Stimulated activated CD4-positive, alpha-beta T cell treated with anti-CD3 and anti-CD28 coated beads, Interleukin-15, amount 100 ng/mL, for 48 hours (primary cell): ENCODE data around the gene RACGAP1.
A peak's percentile ranks its signal among the peaks of the same experiment; 100 is the strongest.

ENCODE experiments used
- DNase-seq, 2 donors: peaks; one replicate each; pipeline ENCODE4 v3.0.0-alpha.2; 2020; ENCODE audit warnings: low read depth in 2 of 2

RACGAP1 gene, protein sequence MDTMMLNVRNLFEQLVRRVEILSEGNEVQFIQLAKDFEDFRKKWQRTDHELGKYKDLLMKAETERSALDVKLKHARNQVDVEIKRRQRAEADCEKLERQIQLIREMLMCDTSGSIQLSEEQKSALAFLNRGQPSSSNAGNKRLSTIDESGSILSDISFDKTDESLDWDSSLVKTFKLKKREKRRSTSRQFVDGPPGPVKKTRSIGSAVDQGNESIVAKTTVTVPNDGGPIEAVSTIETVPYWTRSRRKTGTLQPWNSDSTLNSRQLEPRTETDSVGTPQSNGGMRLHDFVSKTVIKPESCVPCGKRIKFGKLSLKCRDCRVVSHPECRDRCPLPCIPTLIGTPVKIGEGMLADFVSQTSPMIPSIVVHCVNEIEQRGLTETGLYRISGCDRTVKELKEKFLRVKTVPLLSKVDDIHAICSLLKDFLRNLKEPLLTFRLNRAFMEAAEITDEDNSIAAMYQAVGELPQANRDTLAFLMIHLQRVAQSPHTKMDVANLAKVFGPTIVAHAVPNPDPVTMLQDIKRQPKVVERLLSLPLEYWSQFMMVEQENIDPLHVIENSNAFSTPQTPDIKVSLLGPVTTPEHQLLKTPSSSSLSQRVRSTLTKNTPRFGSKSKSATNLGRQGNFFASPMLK

DNA sequence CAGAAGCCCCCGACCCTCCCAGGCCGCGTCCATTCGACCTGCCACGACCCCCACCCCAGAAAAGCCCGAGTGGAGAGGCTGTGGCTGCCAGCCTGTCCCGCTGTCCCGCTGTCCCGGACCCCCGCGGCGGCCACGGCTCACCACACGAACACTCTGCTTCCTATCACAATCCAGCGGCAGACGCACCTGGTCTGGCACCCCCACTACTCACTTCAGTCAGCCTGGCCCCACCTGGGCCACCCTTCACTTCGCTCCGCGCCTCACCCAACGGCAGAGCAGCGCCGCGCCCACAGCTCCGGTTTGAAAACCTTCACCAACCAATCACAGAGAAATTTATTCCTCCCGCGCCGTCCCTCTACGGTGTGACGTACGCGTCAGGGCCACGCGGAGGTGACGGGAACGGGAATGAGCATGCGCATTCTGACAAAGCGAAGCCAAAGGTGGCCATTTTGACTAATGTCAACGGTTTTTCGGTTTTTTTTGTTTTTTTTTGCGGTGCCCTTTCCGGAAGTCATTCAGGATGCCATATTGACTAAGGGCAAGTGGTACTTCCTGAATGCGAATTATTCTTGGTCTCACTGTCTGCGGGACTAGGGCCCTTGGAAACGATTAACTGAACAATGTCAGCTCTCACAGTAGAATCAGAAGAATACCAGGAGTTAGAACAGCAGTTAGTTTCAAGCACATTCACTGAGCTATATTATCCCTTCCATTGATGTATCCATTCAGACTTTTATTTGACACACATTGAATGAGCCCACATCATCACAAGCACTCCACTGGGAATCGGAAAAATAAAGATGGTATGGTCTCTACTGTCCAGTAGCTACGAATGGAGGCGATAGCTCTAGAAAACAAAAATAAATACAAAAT is at the start of gene RACGAP1:
RACGAP1 (minus strand) TSS at position 308 of the 873 bp plus-strand sequence. CDS start 8,779 bp downstream, outside the sequence.
- peak; percentile 93 to 96 for DNase-seq

DNA sequence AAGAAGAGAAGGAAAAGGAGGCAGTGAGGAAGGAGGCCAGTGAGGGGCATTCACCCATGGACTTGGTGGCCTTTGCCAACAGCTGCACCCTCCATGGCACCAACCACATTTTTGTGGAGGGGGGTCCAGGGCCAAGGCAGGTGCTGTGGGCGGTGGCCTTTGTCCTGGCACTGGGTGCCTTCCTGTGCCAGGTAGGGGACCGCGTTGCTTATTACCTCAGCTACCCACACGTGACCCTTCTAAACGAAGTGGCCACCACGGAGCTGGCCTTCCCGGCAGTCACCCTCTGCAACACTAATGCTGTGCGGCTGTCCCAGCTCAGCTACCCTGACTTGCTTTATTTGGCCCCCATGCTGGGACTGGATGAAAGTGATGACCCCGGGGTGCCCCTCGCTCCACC is 48.4 kb upstream of the RACGAP1 start:
- DNase-seq = no peak

DNA sequence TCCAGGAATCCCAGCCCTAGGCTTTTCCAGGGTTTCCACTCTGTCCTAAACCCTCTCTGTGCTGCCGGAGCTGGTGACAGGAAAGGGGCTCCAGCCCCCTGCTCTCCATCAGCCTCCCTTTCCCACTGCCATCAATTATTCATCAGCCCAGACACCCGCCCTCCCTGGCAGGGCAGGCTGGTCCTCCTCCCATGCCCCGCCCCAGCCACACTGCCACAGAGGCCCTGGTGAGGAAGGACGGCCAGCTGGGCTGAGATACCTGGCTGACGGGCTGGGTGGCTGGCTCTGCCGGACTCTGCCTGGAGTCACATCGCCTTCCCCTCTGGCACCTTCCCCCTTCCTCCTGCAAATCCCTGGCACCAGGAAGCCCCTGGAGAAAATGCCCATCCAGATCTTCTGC is 47.9 kb upstream of the RACGAP1 start:
- no peak for DNase-seq

DNA sequence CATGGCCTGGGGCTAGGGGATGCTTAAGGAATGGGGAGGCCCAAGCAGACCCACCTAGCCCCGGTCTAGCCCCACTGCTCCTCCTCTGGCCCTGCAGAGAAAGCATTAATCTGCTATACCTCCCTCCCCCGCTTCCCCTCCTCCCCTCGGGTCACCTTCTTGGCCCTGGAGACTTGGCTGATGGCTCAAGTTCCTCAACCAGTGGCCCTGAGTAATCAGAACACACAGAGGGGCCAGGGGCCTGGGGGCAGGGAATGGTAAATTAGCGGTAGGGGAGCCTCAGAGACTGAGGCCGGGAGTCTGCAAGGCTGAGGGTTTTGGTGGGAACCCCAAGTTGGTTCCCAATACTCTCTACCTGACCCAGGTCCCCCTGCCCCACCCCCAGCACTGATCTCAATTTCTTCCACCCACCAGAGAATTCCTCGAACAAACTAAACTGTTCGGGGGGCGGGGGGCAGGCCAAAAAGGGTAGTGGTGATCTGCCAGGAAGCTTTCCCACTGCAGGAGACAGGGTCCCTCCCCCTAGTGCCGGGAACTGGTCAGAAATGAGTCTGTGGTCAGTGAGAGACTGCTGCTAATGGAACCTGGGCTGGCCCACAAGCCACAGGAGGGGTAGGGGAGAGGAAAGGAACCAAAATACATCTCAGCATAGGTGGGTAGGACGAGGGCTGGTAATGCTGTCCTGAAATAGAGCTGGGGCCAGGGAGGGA is 47.1 kb upstream of the RACGAP1 start:
- no peak for DNase-seq

DNA sequence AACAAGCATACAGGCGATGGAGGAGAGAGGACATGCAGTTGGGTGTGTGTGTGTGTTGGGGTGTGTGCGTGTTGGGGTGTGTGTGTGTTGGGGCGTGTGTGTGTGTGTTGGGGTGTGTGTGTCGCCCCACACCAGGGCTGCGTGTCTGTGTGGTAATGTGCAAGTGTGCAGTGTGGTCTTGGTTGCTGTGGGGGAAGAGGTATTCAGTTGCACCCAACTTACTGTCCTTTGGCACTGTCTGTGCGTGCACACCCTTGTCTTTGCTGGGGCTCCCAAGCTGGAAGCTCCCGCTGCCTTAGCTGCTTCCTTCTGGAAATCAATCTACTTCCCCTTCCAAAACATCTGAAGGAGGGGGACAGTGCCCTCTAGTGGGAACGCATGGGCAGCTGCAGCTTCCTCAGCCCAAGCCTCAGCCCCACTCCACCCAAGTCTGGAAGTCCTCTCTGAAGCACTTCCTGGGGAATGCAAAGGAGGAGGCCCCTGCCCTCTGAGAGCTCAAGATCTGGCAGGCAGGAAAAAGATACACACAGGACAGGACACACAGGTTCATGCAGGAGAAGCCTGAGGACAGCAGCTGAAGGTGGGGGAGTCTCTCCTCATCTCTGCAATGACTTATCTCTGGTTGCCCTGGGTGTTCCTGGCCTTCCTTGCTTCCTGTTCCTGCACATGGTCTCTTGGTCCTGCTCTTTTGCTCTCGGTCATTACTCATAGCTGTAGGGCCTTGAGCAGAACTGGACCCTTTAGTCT is 45.2 kb upstream of the RACGAP1 start:
- DNase-seq = peak; percentile 36 to 57

DNA sequence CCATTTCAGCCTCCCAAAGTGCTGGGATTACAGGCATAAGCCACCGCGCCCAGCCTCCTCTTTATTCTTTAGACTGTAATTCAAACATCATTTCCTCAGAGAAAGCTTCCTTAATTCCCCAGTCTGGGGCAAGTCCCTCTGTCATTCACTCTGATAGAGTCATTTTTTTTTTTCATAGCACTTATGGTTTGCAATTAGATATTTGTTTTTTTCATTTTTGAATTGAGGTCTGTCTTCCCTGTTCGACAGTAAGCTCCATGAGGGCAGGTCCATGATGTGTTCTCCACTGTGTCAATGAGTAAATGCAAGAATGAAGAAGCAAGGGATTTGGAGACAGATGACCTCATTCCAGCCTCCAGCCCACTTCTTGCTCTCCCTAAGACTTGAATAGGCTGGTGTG is 44.2 kb upstream of the RACGAP1 start:
- no peak for DNase-seq

DNA sequence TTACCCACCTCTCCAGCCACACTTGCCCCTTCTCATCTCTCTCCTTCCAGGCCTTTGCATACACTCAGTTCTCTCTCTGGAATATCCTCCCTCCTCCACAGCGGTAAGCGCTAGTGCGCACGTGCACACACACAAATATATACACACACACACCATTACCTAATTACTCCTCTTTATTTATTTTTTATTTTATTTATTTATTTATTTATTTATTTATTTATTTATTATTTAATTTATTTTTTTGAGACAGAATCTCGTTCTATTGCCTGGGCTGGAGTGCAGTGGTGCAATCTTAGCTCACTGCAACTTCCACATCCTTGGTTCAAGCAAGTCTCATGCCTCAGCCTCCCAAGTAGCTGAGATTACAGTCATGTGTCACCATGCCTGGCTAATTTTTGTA is 43.8 kb upstream of the RACGAP1 start:
- DNase-seq = no peak

DNA sequence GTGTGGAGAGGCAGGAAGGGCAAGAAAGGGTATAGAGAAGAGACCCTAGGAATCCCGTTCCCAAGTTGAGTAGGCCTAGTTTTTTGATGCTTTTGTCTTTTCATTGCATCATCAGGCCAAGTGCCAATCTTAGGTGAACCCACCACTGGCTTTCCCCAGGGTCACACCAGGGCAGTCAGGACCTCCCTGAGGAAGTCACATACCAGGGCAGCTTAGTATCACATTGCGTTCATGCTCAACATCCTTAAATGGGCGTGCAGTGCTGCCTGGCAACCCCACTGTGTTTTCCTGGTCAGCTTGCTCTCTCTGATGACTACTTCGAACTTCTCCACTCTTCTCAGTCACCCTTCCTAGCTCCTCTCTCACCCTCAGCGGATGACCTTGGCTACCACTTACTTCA is 41.1 kb upstream of the RACGAP1 start:
- no peak for DNase-seq

DNA sequence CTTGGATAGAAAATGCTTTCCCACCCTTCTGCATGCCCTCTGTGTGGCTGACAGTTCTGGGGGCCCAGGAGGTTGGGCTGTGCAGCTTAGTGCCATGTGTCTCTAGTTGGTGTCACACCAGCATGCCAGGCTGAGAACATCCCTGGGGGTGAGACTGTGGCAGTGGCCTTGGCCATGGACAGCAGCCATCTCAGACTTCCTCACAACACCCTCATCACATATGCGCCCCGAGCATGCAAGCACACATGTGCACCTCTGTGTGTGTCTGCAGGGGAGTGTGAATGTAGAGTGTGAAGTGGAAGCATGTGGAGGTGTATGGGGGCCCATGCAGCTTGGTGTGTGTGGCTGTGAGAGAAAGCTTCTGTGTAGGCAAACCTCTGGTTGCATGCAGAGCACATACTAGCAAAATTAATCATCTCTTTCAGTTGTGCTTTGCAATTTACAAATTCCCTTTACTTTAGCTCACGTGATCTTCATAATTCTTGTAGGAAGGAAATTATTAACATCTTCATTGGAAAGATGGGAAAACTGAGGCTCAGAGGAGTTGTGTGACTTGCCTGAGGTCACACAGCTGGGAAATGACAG is 40.5 kb upstream of the RACGAP1 start:
- no peak for DNase-seq

DNA sequence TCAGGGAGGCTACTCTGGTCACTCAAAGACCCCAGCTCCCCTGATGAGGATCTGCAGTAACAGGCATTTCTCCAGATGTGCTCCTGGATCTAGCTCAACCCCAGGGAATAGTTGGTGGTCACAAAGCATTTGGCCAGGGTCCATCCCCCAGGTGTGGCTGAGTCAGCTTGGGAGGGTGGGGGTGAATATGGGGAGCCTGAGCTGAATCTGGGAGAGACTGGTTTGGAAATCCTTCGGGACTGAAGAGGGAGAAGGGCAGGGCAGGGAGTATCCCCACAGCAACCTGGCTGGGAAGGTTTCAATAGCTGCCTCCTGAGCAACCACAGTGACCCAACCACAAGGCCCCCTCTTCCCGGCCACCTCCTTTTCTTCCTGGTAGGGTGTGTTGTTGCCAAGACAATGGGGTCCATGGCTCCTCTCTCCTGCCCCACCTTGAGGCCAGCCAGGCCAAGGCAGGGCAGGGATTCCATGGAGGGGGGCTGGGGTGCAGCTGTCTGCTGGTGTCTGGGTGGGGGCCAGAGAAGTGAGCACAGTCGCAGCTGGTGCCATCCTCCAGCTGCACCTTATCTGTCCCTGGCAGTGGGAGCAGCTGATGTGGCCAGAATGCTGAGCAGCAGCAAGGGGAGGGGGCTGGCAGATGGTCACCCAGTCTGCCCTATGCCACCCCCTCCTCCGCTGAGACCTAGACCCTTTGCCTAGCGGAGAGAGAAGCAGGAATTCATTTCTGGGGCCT is 37.6 kb upstream of the RACGAP1 start:
- no peak for DNase-seq

DNA sequence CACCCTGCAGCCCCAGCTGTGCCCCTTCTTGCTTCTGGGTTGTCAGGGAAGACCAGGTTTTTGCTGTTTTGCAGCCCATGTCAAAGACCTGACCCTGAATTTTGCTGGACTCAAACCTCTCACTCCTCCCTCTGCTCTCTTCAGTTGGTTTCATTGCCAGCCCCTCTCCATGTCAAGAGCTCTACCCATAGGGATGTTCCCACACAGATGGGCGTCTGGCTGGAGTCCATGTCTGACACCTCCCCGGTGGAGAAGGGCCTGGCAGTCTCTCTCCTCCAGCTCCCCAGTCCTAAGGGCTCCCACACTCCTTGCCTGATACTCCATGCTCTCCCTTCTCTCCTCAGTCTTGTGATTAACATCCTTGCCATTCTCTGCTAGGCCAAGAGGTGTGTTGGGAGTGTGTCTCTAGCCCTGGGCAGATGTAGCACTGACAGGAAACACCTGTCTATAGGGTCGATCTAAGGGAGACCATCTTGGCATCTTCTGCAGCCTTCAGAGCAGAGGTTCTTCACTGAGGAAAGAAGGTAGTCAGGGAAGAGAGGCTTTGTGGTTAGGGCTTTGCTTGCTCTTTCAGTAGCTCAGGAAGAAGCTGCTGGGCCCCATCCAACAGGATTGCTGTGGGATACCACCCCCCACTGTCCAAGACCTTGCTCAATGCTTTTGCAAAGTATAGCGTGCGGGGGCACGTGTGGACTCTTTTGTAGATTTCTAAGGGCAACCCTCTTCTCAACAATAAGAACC is 36.8 kb upstream of the RACGAP1 start:
- no peak for DNase-seq

DNA sequence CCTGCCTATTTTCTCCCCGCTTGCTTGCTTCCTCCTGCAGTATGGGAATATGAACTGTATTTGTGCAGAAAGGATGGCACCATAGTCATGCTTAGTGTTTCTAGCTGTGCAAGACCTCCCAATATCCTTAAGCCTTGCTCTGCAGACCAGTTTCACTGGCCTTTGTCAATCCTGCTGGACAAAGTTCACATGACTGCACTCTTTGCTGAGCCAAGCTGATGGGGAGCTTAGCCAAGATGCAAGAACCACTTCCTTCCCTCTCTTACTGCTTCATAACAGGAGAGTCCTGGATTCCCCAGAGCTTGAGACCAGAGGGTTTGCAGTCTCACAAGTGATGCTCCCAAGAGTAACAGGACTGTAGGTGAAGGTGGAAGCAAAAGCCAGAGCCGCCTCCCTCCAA is 35.9 kb upstream of the RACGAP1 start:
- DNase-seq = no peak

DNA sequence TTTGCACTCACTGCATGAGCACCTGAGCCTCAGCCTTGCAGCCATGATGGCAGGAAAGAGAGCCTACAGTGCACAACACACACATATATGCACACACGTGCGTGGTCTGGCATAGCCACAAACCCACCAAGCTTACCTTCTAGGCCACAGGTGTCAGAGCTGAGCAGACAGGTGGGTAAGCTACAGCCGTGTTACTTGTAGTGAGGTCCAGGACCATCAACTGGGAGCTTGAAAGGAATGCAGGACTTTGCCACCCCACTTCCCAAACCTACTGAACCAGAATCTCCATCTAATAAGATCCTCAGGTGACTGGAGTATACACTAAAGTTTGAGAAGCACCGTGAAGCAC is 34.8 kb upstream of the RACGAP1 start:
- DNase-seq = no peak

DNA sequence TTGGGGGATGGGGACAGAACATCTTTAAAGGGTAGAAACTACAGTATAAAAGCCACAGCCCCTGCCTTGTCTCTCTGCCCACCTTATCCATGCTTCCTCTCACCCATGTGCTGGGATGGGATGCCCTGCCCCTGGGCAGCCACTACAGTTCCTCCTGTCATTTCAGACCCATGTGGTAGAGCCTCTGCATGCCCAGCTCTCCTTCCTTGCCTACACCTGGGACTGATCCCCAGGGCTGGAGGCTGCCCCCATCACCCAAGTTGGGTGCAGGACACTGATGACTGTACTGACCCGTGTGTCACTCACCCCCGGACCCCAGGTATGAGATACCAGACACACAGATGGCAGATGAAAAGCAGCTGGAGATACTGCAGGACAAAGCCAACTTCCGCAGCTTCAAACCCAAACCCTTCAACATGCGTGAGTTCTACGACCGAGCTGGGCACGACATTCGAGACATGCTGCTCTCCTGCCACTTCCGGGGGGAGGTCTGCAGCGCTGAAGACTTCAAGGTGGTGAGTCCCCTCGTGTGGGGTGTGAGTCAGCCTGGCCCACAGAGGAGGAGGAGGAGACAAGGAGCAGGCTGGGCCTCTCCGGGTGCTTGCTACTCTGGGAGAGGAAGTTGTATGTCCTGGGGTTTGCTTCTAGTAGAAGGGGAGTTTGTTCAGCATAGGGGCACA is 34.3 kb upstream of the RACGAP1 start:
- peak; percentile 49 to 57 for DNase-seq

DNA sequence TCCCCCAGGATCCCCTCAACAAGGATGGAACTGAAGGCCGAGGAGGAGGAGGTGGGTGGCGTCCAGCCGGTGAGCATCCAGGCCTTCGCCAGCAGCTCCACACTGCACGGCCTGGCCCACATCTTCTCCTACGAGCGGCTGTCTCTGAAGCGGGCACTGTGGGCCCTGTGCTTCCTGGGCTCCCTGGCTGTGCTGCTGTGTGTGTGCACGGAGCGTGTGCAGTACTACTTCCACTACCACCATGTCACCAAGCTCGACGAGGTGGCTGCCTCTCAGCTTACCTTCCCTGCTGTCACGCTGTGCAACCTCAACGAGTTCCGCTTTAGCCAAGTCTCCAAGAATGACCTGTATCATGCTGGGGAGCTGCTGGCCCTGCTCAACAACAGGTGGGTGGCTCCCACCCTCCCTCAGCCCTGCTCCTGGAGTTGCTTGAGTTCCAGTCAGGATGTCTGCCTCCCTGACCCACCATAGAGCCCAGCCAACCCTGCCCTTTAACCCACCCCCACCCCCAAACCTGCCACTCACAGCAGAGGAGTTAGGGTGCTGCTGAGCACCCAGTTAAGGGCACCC is 33.5 kb upstream of the RACGAP1 start:
- no peak for DNase-seq

DNA sequence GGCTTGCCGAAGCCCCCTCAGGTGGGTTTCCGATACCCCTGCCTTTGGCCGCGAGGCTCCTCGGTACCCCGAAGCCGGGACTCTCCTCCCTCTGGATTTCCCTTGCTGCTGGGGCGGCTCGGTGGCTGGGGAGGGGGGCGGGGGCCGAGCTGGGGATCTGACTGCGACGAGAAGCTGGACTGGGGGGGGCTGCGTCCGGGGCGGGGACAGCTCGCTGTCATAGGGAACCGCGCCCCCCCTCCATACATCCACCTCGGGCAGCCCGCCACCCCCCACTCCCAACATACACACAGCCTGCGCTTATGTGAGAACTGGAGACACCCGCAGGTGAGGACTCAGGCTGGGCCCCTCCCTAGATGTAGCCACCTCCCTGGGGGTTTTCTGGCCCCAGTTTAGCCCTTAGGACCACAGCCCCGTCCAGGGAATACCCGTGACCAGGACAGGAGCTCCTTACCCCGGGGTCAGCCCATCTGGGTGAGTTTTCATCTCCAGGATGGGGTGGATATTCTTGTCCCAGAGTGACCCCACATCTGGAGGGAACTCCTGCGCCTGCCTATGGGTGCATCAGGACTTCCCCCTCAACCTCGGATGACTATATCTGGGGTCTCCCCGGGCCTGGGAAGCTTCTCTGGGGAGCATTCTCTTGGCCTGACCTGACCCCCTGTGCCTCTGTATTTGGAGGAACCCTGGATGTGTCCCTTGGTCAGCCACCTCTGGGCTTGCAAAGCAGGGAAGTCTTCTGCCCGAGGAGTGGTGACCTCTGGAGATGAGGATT is 32.8 kb upstream of the RACGAP1 start:
- DNase-seq = no peak

DNA sequence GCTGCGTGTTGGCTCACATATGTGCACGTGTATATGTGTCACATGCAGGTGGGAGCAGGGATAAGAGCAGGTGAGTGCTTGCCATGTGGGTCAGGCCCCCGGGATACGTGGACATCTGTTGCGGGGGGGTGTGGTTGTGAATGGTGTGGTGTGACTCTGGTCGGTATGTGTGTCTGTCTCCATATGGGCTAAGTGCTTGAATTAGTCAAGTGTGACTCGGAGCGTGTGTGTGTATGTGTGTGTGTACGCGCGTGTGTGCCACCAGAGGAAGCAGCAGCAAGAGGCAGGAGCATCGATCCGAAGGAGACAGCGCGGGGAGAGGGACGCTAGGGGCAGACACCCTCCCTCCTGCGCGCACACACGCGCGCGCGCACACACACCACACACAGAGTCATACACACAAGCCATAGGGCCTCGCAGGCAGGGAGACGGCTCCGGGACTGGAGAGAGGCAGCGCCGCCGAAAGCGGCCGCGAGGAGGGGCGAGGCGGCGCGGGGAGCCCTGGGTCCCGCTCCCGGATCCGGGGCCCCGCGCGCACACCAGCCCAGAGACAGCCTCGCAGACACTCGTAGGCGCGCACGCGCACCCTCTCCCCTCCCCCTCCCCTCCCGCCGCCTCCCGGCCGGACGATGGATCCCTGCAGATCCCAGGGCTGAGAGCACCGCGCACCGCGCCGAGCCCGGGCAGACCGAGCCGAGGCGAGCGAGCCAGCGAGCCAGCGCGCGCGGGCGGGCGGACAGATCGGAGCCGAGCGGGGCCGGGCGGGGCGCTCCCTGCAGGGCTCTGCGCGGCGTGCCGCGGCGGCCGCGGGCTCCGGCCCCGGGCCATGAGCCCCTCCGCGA is 31.9 kb upstream of the RACGAP1 start, which contains the start of gene ASIC1:
ASIC1 (plus strand) TSS at position 597 of the 842 bp plus-strand sequence. CDS start 1,171 bp downstream, outside the sequence.
- peak; percentile 32 to 39 for DNase-seq
